ENCODE results near the gene TMEM108. TPM values are rescaled to one million over a fixed set of nuclear protein-coding genes. Genes with fewer than 3 reads are reported as not detected.

Gene TMEM108
- total RNA-seq, 2 experiments from 2014 or later = not detected

DNA sequence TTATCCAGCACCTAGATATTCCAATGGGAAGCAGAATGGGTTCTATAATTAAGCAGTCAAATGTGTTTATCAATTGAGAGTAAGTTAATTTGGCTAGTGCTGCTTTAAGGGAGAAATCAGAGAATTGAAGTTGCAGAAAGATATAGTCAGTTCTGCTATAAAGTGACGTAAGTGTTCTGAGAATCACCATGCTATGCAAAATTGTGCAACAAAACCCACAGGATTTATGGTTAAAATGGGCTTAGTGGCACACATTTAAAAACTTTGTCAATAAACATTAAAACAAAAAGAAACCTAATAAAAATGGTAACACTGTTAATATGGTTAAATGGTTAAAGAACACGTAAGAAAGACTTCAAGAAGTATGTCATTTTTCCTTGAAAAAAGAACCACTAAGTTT is 74.5 kb downstream of the TMEM108 start:
- ChIA-PET CTCF (no interaction called here), POLR2A (no interaction called here)
- Mint-ChIP-seq H3K4me1 (no peaks in the 10 kb centered on the region), H3K9me3 (no peaks in the 10 kb centered on the region), H3K27ac (no peak overlapping the region), H3K4me3 (no peak overlapping the region), H3K36me3 (ENCODE audit: low read depth) (no peaks in the 10 kb centered on the region), H3K27me3 (peaks cover 9% of the 10 kb centered on the region)
- DNase-seq = no peak

DNA sequence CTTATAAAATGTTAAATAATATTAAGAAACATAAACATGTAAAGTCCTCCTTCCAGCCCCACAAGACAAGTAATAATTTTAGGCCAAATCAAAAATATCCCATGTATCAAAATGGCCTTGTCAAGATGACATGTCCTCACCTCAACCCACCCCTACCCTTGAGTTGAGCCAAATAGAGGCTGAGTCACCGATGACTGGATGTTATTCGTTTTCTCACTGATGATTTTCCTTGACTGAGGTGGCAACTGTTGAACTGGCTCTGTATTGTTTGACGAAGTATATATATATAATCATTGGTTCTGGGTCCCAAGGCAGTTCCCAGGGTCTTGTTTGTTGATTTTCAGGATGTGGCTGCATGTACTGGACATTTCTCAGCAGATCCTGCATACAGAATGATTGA is 75.3 kb downstream of the TMEM108 start:
- DNase-seq = no peak

DNA sequence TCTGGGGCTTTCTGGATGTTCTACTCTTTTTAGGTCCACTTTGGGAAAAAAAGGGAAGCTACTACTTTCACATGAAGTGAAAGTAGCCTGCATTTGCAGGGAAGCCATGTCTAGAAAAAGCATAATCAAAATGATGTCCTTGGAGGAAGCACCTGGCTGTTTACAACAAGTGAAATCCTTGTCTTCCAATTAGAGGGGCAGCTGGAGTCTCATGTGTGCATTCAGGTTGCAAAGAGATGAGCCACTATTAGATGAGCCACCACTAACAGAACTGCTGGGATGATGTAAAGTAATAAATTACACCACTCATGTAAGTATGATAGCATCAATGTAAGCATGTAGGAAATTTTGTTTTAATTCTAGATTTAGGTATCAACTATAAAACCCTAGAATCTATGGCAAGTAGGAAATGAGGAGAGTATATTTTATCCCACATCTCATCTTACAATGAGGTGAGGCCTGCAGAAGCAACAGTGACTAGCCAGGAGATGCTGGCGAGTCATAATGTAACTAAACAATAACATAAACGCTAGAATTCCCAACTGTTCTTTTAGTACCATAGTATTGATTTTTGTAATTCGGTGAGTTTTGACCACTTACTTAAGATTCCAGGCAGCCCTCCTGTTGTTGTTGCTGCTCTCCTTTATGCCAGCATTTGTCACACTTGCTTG is 75.9 kb downstream of the TMEM108 start:
- H3K9me3 Mint-ChIP-seq = no peaks in the 10 kb centered on the region
- H3K27me3 Mint-ChIP-seq = peaks cover 9% of the 10 kb centered on the region
- no peaks in the 10 kb centered on the region for H3K4me1 Mint-ChIP-seq
- ChIA-PET CTCF (no interaction called here), POLR2A (no interaction called here)
- no peaks in the 10 kb centered on the region for H3K36me3 Mint-ChIP-seq (ENCODE audit: low read depth)
- DNase-seq = no peak
- no peak overlapping the region for H3K4me3 Mint-ChIP-seq
- no peak overlapping the region for H3K27ac Mint-ChIP-seq

More for the DNA sequence above, 75.3 kb downstream of the TMEM108 start:
- H3K4me1 Mint-ChIP-seq = no peaks in the 10 kb centered on the region
- no peak overlapping the region for H3K4me3 Mint-ChIP-seq
- CTCF ChIA-PET = no interaction called here
- H3K27me3 Mint-ChIP-seq = peaks cover 9% of the 10 kb centered on the region
- H3K9me3 Mint-ChIP-seq = no peaks in the 10 kb centered on the region
- H3K27ac Mint-ChIP-seq = no peak overlapping the region
- POLR2A ChIA-PET = no interaction called here
- H3K36me3 Mint-ChIP-seq (ENCODE audit: low read depth) = no peaks in the 10 kb centered on the region

GRCh38 chr3:133115176-133115575 is 77.0 kb downstream of the TMEM108 start:
- Mint-ChIP-seq H3K27ac (no peak overlapping the region), H3K4me3 (no peak overlapping the region), H3K36me3 (ENCODE audit: low read depth) (no peaks in the 10 kb centered on the region), H3K4me1 (no peaks in the 10 kb centered on the region), H3K9me3 (no peaks in the 10 kb centered on the region), H3K27me3 (peaks cover 9% of the 10 kb centered on the region)
- CTCF ChIA-PET = no interaction called here
- POLR2A ChIA-PET = no interaction called here
- no peak for DNase-seq

GRCh38 chr3:133117342-133117741 is 79.2 kb downstream of the TMEM108 start:
- H3K27ac Mint-ChIP-seq = no peak overlapping the region
- H3K4me1 Mint-ChIP-seq = no peaks in the 10 kb centered on the region
- H3K9me3 Mint-ChIP-seq = no peaks in the 10 kb centered on the region
- peaks cover 12% of the 10 kb centered on the region for H3K27me3 Mint-ChIP-seq
- no peaks in the 10 kb centered on the region for H3K36me3 Mint-ChIP-seq (ENCODE audit: low read depth)
- ChIA-PET CTCF (no interaction called here), POLR2A (no interaction called here)
- no peak overlapping the region for H3K4me3 Mint-ChIP-seq
- no peak for DNase-seq

DNA sequence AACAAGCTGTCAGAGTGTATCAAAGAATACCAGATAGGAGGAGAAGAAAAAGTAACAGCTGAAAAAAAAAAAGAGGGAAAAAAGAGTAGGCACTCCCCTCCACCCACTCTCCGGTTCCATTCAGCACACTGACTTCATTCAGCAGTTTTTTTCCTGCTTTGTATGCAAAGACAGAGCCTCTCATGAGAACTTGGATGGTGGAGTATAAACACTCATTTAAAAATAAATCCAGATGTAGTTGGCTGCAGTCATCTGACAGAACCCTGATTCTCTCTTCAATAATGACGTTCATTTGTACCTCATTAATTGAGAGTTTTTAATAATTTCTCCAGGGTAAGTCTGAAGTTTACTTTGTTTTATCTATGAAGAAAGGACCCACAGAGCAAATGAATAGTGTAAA is 81.0 kb downstream of the TMEM108 start:
- Mint-ChIP-seq H3K9me3 (no peaks in the 10 kb centered on the region), H3K27ac (no peak overlapping the region), H3K36me3 (ENCODE audit: low read depth) (no peaks in the 10 kb centered on the region), H3K4me3 (no peak overlapping the region), H3K27me3 (peaks cover 9% of the 10 kb centered on the region), H3K4me1 (no peaks in the 10 kb centered on the region)
- ChIA-PET CTCF (no interaction called here), POLR2A (no interaction called here)
- DNase-seq = no peak

DNA sequence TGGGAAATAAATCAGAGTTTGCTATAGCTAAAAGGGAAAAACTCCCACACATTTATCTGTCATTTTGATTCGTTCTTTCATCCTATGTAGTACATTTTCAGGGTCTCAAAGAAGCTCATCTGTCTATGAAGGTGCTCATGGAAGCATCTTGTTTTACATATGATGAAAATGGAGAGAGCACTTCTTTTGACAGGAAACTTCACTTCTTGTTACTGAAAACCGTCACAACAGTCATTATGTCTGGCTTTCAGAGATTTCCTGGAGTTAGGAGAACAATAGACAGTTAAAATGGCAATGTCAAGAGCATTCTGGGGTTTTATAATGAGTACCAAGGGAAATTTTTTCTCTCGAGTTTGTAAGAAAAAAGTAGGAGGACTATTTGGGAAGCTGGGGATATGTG is 83.3 kb downstream of the TMEM108 start:
- H3K27ac Mint-ChIP-seq = no peak overlapping the region
- CTCF ChIA-PET = no interaction called here
- POLR2A ChIA-PET = no interaction called here
- no peaks in the 10 kb centered on the region for H3K9me3 Mint-ChIP-seq
- no peaks in the 10 kb centered on the region for H3K36me3 Mint-ChIP-seq (ENCODE audit: low read depth)
- DNase-seq = no peak
- peaks cover 7% of the 10 kb centered on the region for H3K27me3 Mint-ChIP-seq
- no peak overlapping the region for H3K4me3 Mint-ChIP-seq
- H3K4me1 Mint-ChIP-seq = no peaks in the 10 kb centered on the region

DNA sequence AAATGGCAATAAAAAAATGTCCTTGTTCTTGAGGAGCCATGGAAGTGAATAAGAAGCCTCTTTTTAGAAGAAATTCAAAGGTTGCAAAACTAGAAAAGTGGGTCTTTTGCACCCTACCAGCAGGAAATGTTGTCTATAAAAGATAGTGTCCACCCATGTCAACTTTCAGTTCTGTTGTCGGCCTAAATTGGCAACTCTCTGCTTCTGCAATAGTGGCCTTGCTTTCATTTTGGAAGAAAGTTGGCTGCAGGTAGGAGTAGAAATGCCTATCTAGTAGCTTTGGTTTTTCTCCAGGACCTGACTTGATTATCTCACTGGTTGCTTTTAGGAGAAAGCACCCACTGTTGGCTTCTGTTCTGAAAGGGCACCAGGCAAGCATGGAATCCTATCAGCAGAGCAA is 85.4 kb downstream of the TMEM108 start:
- no peak overlapping the region for H3K4me3 Mint-ChIP-seq
- H3K9me3 Mint-ChIP-seq = no peaks in the 10 kb centered on the region

GRCh38 chr3:133124511-133124910 is 86.3 kb downstream of the TMEM108 start:
- Mint-ChIP-seq H3K36me3 (ENCODE audit: low read depth) (no peaks in the 10 kb centered on the region), H3K9me3 (no peaks in the 10 kb centered on the region), H3K27me3 (peaks cover 5% of the 10 kb centered on the region), H3K27ac (no peak overlapping the region), H3K4me1 (no peaks in the 10 kb centered on the region), H3K4me3 (no peak overlapping the region)
- ChIA-PET CTCF (interaction anchor here (0.8 kb wide), 1 partner anchor 151 kb away, joined by 3 read pairs; no protein-coding TSS in a partner anchor), POLR2A (no interaction called here)
- DNase-seq = no peak

More for the DNA sequence above, 85.4 kb downstream of the TMEM108 start:
- no peaks in the 10 kb centered on the region for H3K36me3 Mint-ChIP-seq (ENCODE audit: low read depth)
- H3K27ac Mint-ChIP-seq = no peak overlapping the region
- DNase-seq = no peak
- peaks cover 5% of the 10 kb centered on the region for H3K27me3 Mint-ChIP-seq
- POLR2A ChIA-PET = no interaction called here
- CTCF ChIA-PET = no interaction called here
- no peaks in the 10 kb centered on the region for H3K4me1 Mint-ChIP-seq

- H3K4me1 Mint-ChIP-seq = no peaks in the 10 kb centered on the region
- no peak for DNase-seq
- H3K4me3 Mint-ChIP-seq = no peak overlapping the region
- peaks cover 5% of the 10 kb centered on the region for H3K27me3 Mint-ChIP-seq
- ChIA-PET CTCF (interaction anchor here (0.8 kb wide), 1 partner anchor 152 kb away, joined by 3 read pairs; no protein-coding TSS in a partner anchor), POLR2A (no interaction called here)
- H3K36me3 Mint-ChIP-seq (ENCODE audit: low read depth) = no peaks in the 10 kb centered on the region
- no peaks in the 10 kb centered on the region for H3K9me3 Mint-ChIP-seq
- no peak overlapping the region for H3K27ac Mint-ChIP-seq
These were observed 87.0 kb downstream of the TMEM108 start for GRCh38 chr3:133125171-133125570.

DNA sequence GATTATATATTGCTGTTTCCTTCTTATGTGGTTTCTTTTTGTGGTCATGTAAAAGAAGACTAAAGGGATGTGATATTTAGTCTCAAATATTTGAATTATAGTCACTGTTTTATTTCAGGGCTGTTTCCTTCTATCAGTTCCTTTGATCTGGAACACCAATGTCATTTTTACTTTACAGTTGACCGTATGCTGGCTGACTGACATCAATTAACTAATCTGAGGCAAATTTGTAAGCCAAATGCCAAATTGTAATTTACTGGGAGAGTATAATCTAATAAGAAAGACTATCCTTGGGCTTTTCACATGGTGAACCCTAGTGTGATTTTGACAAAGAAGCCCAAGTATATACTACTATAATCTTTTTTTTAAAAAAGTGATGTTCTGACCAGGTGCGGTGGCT is 87.6 kb downstream of the TMEM108 start:
- Mint-ChIP-seq H3K4me1 (no peaks in the 10 kb centered on the region), H3K27ac (no peak overlapping the region), H3K27me3 (peaks cover 5% of the 10 kb centered on the region), H3K9me3 (no peaks in the 10 kb centered on the region), H3K36me3 (ENCODE audit: low read depth) (no peaks in the 10 kb centered on the region), H3K4me3 (no peak overlapping the region)
- ChIA-PET POLR2A (no interaction called here), CTCF (no interaction called here)
- no peak for DNase-seq

DNA sequence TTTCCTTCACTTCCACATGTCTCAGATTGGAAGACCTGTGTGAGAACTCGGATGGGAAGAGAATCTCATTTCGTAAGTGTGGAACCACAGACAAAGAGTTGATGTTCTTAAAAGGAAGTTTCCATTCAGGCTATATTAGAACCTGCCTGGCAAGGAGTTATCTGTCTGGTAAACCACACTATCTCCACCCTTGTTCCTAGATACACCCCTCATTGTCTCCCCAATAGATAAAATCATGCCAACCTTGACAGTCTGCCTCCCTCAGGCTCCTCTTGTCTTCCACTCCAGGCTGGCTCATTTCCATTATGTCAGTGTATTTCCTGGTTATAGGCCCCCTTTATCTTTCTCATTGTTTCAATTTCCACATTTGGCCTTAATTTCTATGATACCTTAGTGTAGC is 89.2 kb downstream of the TMEM108 start:
- POLR2A ChIA-PET = no interaction called here
- no peak overlapping the region for H3K27ac Mint-ChIP-seq
- peaks cover 2% of the 10 kb centered on the region for H3K27me3 Mint-ChIP-seq
- no peaks in the 10 kb centered on the region for H3K4me1 Mint-ChIP-seq
- no peaks in the 10 kb centered on the region for H3K36me3 Mint-ChIP-seq (ENCODE audit: low read depth)
- CTCF ChIA-PET = no interaction called here
- H3K4me3 Mint-ChIP-seq = no peak overlapping the region
- no peaks in the 10 kb centered on the region for H3K9me3 Mint-ChIP-seq
- DNase-seq = no peak

GRCh38 chr3:133130168-133130567 is 92.0 kb downstream of the TMEM108 start:
- ChIA-PET CTCF (no interaction called here), POLR2A (no interaction called here)
- Mint-ChIP-seq H3K27ac (no peak overlapping the region), H3K4me1 (no peaks in the 10 kb centered on the region), H3K36me3 (ENCODE audit: low read depth) (no peaks in the 10 kb centered on the region), H3K27me3 (no peaks in the 10 kb centered on the region), H3K9me3 (no peaks in the 10 kb centered on the region), H3K4me3 (no peak overlapping the region)
- no peak for DNase-seq

GRCh38 chr3:133135306-133135705 is 97.1 kb downstream of the TMEM108 start:
- Mint-ChIP-seq H3K36me3 (ENCODE audit: low read depth) (no peaks in the 10 kb centered on the region), H3K4me1 (no peaks in the 10 kb centered on the region), H3K27ac (no peak overlapping the region), H3K27me3 (no peaks in the 10 kb centered on the region), H3K4me3 (no peak overlapping the region), H3K9me3 (no peaks in the 10 kb centered on the region)
- CTCF ChIA-PET = no interaction called here
- DNase-seq = no peak
- POLR2A ChIA-PET = no interaction called here
